CD8-positive, alpha-beta memory T cell (primary cell): Measurements from ENCODE around the gene LRRC4C. TPM values are rescaled to one million over a fixed set of nuclear protein-coding genes. Genes with fewer than 3 reads are reported as not detected.

Source experiments
- CTCF ChIA-PET: fragments of 350-600 bp; sonication (Branson Sonifier 250); formaldehyde crosslinking; loops from one replicate; lab custom pipeline; 2021; ENCODE audit warnings: antibody characterized with exemption; lab: Charles Lee
- POLR2A ChIA-PET: fragments of 350-600 bp; sonication (Branson Sonifier 250); formaldehyde crosslinking; loops from one replicate; lab custom pipeline; 2021; ENCODE audit warnings: antibody characterized with exemption; lab: Charles Lee
- DNase-seq, 5 donors: peaks; one replicate each; pipeline versions ENCODE4 v3.0.0 to v3.0.0-alpha.2; 2020 to 2022; ENCODE audit warnings: mixed read lengths in 1 of 5
- H3K27ac ChIP-seq: one replicate; pipeline ENCODE4 v1.7.0; 2013; ENCODE audit warnings: low read depth, mild to moderate bottlenecking, low read length, moderate library complexity
- H3K27me3 ChIP-seq: 2 replicates; pipeline ENCODE4 v1.7.0; 2013; ENCODE audit warnings: low read length, mild to moderate bottlenecking; ENCODE audit not compliant: insufficient read depth, poor library complexity, severe bottlenecking
- H3K36me3 ChIP-seq: 2 replicates; pipeline ENCODE4 v1.7.0; 2013; ENCODE audit warnings: mild to moderate bottlenecking, low read length, moderate library complexity; ENCODE audit not compliant: insufficient read depth
- H3K4me1 ChIP-seq: 2 replicates; pipeline ENCODE4 v1.7.0; 2013; ENCODE audit warnings: mild to moderate bottlenecking, low read length, moderate library complexity; ENCODE audit not compliant: insufficient read depth
- H3K4me3 ChIP-seq: 2 replicates; pipeline ENCODE4 v1.7.0; 2013; ENCODE audit warnings: mild to moderate bottlenecking, low read length
- H3K9me3 ChIP-seq: 2 replicates; pipeline ENCODE4 v1.7.0; 2013; ENCODE audit warnings: mild to moderate bottlenecking, low read length
- H3K27ac Mint-ChIP-seq, 8 donors: one replicate each; pipeline ENCODE4 v1.8.0; 2020 to 2021; ENCODE audit warnings: mixed read lengths in 8 of 8, mild to moderate bottlenecking in 6 of 8, inconsistent platforms in 3 of 8, moderate library complexity in 3 of 8
- H3K27me3 Mint-ChIP-seq, 2 donors: one replicate each; pipeline ENCODE4 v1.8.0; 2020 to 2021; ENCODE audit warnings: mixed read lengths in 2 of 2, mild to moderate bottlenecking in 1 of 2, moderate library complexity in 1 of 2
- H3K36me3 Mint-ChIP-seq, 3 donors: one replicate each; pipeline ENCODE4 v1.8.0; 2020 to 2021; ENCODE audit warnings: mixed read lengths in 3 of 3, inconsistent platforms in 1 of 3, mild to moderate bottlenecking in 1 of 3
- H3K4me1 Mint-ChIP-seq, 3 donors: one replicate each; pipeline ENCODE4 v1.8.0; 2020 to 2021; ENCODE audit warnings: mixed read lengths in 3 of 3, inconsistent platforms in 1 of 3, mild to moderate bottlenecking in 1 of 3
- H3K4me3 Mint-ChIP-seq, 7 donors: one replicate each; pipeline ENCODE4 v1.8.0; 2020 to 2021; ENCODE audit warnings: mixed read lengths in 7 of 7, mild to moderate bottlenecking in 6 of 7, moderate library complexity in 4 of 7, inconsistent platforms in 2 of 7
- H3K9me3 Mint-ChIP-seq, 5 donors: one replicate each; pipeline ENCODE4 v1.8.0; 2020 to 2022; ENCODE audit warnings: mixed read lengths in 5 of 5, mild to moderate bottlenecking in 3 of 5, moderate library complexity in 2 of 5, inconsistent platforms in 1 of 5
- polyA plus RNA-seq: library from polyadenylated mRNA; unstranded; fragments of 300-500 nt; fragmentation: Illumina TruSeq; gene quantifications from one replicate; pipeline ENCODE4 v1.2.3, GENCODE V29; 2021
- total RNA-seq, 2 experiments: library from RNA; stranded (reverse); gene quantifications; one replicate each; pipeline ENCODE4 v1.2.3, GENCODE V29; 2021

LRRC4C gene
- total and polyA plus RNA-seq, 3 experiments from 2014 or later, result not detected

- POLR2A ChIA-PET, result no interaction called here
- Mint-ChIP-seq H3K27me3 (no peaks in the 10 kb centered on the region), H3K27ac (no peak overlapping the region), H3K9me3 (peaks cover 2 to 16% (median 13%) of the 10 kb centered on the region in 5 donors), H3K4me1 (no peaks in the 10 kb centered on the region), H3K36me3 (no peaks in the 10 kb centered on the region), H3K4me3 (no peak overlapping the region)
- Histone ChIP-seq H3K9me3 (no peaks in the 10 kb centered on the region), H3K36me3 (no peaks in the 10 kb centered on the region), H3K27ac (no peak overlapping the region), H3K4me1 (no peaks in the 10 kb centered on the region), H3K4me3 (no peak overlapping the region), H3K27me3 (no peaks in the 10 kb centered on the region)
- DNase-seq, result no peak
- CTCF ChIA-PET, result no interaction called here
Observed at GRCh38 chr11:40241524-40242051, 1217.9 kb downstream of the LRRC4C start.

DNA sequence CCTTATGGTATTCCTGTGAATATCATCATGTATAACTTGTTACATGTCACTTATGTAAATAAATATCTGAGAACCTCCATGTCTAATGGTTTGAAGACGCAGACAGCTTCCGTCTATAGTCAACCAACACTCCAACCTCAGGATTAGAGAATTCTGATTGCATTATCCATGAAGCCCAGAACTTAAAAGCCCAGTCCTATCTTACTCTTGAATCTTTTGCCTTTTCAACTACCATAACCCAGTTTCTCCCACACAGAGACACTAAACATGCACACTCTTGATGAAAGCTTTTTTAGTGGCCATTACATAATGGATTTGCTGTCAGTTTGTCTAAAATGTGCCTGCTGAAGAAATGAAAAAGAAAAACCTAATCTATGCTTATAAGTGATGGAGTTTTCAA lies 1219.2 kb downstream of the LRRC4C start:
- Histone ChIP-seq H3K27me3 (no peaks in the 10 kb centered on the region), H3K36me3 (no peaks in the 10 kb centered on the region), H3K4me1 (no peaks in the 10 kb centered on the region), H3K27ac (no peak overlapping the region), H3K4me3 (no peak overlapping the region), H3K9me3 (no peaks in the 10 kb centered on the region)
- CTCF ChIA-PET, result no interaction called here
- POLR2A ChIA-PET, result no interaction called here
- Mint-ChIP-seq H3K4me3 (no peak overlapping the region), H3K27ac (no peak overlapping the region), H3K27me3 (no peaks in the 10 kb centered on the region), H3K9me3 (peaks cover 2 to 16% (median 12%) of the 10 kb centered on the region in 5 donors), H3K36me3 (no peaks in the 10 kb centered on the region), H3K4me1 (no peaks in the 10 kb centered on the region)
- DNase-seq, result no peak

DNA sequence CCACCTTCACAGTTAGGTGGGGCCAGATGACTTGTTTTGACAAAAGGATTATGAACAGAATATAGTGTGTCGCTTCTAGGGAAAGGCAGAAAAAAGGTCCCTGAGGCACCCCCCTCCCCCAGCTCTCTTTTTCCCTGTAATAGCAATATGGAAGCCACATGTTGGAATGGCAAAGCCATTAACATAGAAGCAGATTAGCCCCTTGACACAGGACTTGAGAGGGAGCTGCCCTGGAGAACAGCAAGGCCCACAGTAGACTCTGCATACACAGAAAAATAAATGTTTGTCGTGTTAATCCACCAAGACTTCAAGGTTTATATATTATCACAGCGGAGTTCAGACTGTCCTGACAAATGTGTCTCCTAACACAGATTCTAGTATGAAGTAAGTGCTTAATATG lies 1222.9 kb downstream of the LRRC4C start:
- H3K9me3 ChIP-seq, result no peaks in the 10 kb centered on the region
- no peak overlapping the region for H3K27ac ChIP-seq
- H3K4me3 Mint-ChIP-seq, result no peak overlapping the region
- H3K4me1 Mint-ChIP-seq, result no peaks in the 10 kb centered on the region
- no peaks in the 10 kb centered on the region for H3K27me3 ChIP-seq
- ChIA-PET CTCF (no interaction called here), POLR2A (no interaction called here)
- no peaks in the 10 kb centered on the region for H3K4me1 ChIP-seq
- peaks cover 2 to 27% (median 15%) of the 10 kb centered on the region in 5 donors for H3K9me3 Mint-ChIP-seq
- no peak overlapping the region for H3K4me3 ChIP-seq
- H3K36me3 Mint-ChIP-seq, result no peaks in the 10 kb centered on the region
- no peaks in the 10 kb centered on the region for H3K36me3 ChIP-seq
- DNase-seq, result no peak
- H3K27ac Mint-ChIP-seq, result no peak overlapping the region
- no peaks in the 10 kb centered on the region for H3K27me3 Mint-ChIP-seq

GRCh38 chr11:40235841-40236240 lies 1223.6 kb downstream of the LRRC4C start:
- Mint-ChIP-seq H3K36me3 (no peaks in the 10 kb centered on the region), H3K4me3 (no peak overlapping the region), H3K4me1 (no peaks in the 10 kb centered on the region), H3K27ac (no peak overlapping the region), H3K9me3 (peaks cover 2 to 32% (median 14%) of the 10 kb centered on the region in 5 donors), H3K27me3 (no peaks in the 10 kb centered on the region)
- Histone ChIP-seq H3K4me3 (no peak overlapping the region), H3K27me3 (no peaks in the 10 kb centered on the region), H3K27ac (no peak overlapping the region), H3K36me3 (no peaks in the 10 kb centered on the region), H3K9me3 (no peaks in the 10 kb centered on the region), H3K4me1 (no peaks in the 10 kb centered on the region)
- no peak for DNase-seq
- POLR2A ChIA-PET, result no interaction called here
- CTCF ChIA-PET, result no interaction called here

DNA sequence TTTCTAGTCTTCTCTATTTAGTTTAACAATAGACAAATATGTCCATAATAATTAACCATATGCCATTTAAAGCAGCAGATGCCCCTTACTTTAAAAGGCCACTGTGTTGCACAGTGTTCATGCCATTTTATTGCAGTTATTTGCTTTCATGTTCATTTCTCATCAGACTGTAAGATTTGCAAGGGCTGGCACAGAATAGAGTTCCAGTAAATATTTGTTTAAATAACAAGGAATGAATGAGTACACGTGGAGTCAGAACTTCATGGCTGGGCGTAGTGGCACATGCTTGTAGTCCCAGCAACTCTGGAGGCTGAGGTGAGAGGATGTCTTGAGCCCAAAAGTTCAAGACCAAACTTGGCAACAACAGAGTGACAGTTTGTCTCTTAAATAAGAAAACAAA lies 1228.6 kb downstream of the LRRC4C start:
- no peaks in the 10 kb centered on the region for H3K27me3 ChIP-seq
- Mint-ChIP-seq H3K9me3 (peaks cover 1 to 40% (median 11%) of the 10 kb centered on the region in 5 donors), H3K27me3 (no peaks in the 10 kb centered on the region), H3K27ac (no peak overlapping the region), H3K36me3 (no peaks in the 10 kb centered on the region), H3K4me1 (no peaks in the 10 kb centered on the region), H3K4me3 (no peak overlapping the region)
- DNase-seq, result no peak
- no peaks in the 10 kb centered on the region for H3K4me1 ChIP-seq
- CTCF ChIA-PET, result no interaction called here
- no peaks in the 10 kb centered on the region for H3K9me3 ChIP-seq
- no peaks in the 10 kb centered on the region for H3K36me3 ChIP-seq
- H3K4me3 ChIP-seq, result no peak overlapping the region
- POLR2A ChIA-PET, result no interaction called here
- H3K27ac ChIP-seq, result no peak overlapping the region

- no peak for DNase-seq
- no peaks in the 10 kb centered on the region for H3K36me3 ChIP-seq
- H3K4me3 ChIP-seq, result no peak overlapping the region
- Mint-ChIP-seq H3K9me3 (peaks cover 3 to 52% (median 12%) of the 10 kb centered on the region in 5 donors), H3K4me1 (no peaks in the 10 kb centered on the region), H3K36me3 (no peaks in the 10 kb centered on the region), H3K27ac (no peak overlapping the region), H3K4me3 (no peak overlapping the region), H3K27me3 (no peaks in the 10 kb centered on the region)
- H3K27me3 ChIP-seq, result no peaks in the 10 kb centered on the region
- no peak overlapping the region for H3K27ac ChIP-seq
- no peaks in the 10 kb centered on the region for H3K9me3 ChIP-seq
- CTCF ChIA-PET, result no interaction called here
- POLR2A ChIA-PET, result no interaction called here
- no peaks in the 10 kb centered on the region for H3K4me1 ChIP-seq
Observed at GRCh38 chr11:40228662-40229061, 1230.8 kb downstream of the LRRC4C start.

DNA sequence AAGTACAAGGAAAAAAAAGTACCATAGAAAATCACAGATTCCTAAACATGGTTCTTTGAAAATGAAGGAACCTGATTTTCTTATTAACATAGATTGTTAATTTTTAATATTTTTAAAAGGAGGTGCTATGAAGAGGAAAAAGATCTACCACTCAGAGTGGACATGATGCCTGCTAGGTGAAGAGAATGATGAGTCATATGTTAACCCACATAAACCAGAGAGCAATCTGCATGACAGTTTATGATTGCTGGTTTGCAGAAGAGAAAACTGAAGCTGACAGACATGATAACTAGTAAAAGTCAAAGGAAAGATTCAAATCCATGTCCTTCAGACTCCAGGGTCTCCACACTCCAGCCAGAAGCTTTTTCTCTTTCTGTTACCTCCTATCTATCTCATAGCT lies 1231.7 kb downstream of the LRRC4C start:
- H3K36me3 Mint-ChIP-seq, result no peaks in the 10 kb centered on the region
- CTCF ChIA-PET, result no interaction called here
- H3K9me3 ChIP-seq, result no peaks in the 10 kb centered on the region
- H3K4me1 ChIP-seq, result no peaks in the 10 kb centered on the region
- H3K27ac Mint-ChIP-seq, result no peak overlapping the region
- H3K9me3 Mint-ChIP-seq, result peaks cover 4 to 49% (median 12%) of the 10 kb centered on the region in 5 donors
- H3K27ac ChIP-seq, result no peak overlapping the region
- no peaks in the 10 kb centered on the region for H3K27me3 ChIP-seq
- POLR2A ChIA-PET, result no interaction called here
- H3K4me3 Mint-ChIP-seq, result no peak overlapping the region
- DNase-seq, result no peak
- no peaks in the 10 kb centered on the region for H3K36me3 ChIP-seq
- no peaks in the 10 kb centered on the region for H3K27me3 Mint-ChIP-seq
- no peaks in the 10 kb centered on the region for H3K4me1 Mint-ChIP-seq
- H3K4me3 ChIP-seq, result no peak overlapping the region

DNA sequence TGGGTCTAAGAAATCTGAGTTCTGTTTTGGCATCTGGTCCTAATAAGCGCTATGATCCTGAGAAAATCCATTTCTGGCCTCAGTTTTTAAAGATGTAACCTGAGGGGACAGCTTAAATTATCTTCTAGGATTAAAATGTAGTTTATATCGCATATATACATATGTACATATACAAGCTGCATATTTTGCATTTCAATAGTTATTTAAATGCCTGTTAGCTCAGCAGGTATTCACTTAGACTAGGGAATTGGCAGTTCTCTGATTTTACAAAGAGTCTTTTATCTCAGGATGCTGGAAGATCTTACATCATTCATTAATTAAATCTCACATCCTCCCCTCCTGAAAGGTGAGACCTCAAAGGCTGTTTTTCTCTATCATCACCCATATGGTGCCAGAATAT lies 1232.8 kb downstream of the LRRC4C start:
- no peaks in the 10 kb centered on the region for H3K27me3 ChIP-seq
- ChIA-PET CTCF (no interaction called here), POLR2A (no interaction called here)
- Mint-ChIP-seq H3K9me3 (peaks cover 5 to 51% (median 10%) of the 10 kb centered on the region in 5 donors), H3K4me3 (no peak overlapping the region), H3K4me1 (no peaks in the 10 kb centered on the region), H3K36me3 (no peaks in the 10 kb centered on the region), H3K27ac (no peak overlapping the region), H3K27me3 (no peaks in the 10 kb centered on the region)
- H3K36me3 ChIP-seq, result no peaks in the 10 kb centered on the region
- no peak overlapping the region for H3K27ac ChIP-seq
- no peak for DNase-seq
- no peak overlapping the region for H3K4me3 ChIP-seq
- H3K9me3 ChIP-seq, result no peaks in the 10 kb centered on the region
- H3K4me1 ChIP-seq, result no peaks in the 10 kb centered on the region
